Measurements from ENCODE around the gene DAPL1. TPM values are rescaled to one million over a fixed set of nuclear protein-coding genes. Genes with fewer than 3 reads are reported as not detected.

The DAPL1 gene
- total RNA-seq, 4 donors from 2014 or later: not detected

DNA sequence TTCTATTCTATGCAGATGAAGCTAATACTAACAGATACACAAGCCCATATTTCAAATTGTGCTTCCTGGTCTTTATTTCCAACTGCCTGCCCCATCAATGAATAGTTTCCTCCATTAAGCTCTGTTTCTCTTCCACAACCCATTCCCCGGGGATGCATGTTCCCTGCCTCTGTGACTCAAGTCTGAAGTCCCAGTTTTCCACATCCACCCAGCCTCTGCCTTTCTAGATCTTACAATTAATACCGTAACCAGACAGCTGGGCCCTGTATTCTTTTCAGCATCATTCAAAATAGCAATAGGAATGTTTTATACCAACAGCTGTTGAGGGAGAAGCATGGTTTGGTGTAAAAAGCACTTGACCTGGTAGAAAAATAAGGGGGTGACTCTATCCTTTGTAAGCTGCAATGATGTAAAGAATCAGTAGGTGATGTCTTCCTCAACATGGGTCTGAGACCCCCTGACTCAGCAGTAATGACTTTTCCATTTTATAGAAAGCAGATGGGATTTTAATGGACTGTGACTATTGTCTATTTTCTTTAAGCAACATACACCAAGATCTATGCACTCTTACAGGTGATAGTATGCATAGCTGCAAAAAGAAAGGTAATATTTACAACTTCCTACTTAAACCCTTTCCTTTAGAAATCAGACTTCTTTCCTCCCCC, 46.1 kb upstream of the DAPL1 start:
- no peaks in the 10 kb centered on the region for H3K4me1 ChIP-seq
- no peaks in the 10 kb centered on the region for H3K27me3 ChIP-seq
- intact Hi-C loops (cut with DNase I; ENCODE audit: low total_unique reads): loop anchor here (10.0 kb wide), 1 partner anchor 724 kb away; no protein-coding TSS in a partner anchor
- DNase-seq: no peak
- H3K36me3 ChIP-seq: no peaks in the 10 kb centered on the region
- H3K27ac ChIP-seq: no peak overlapping the region
- no peak overlapping the region for H3K4me3 ChIP-seq
- no peaks in the 10 kb centered on the region for H3K9me3 ChIP-seq
- TF ChIP-seq POLR2A (IDR thresholded peaks at IDR 0.05) (no peak), CTCF (IDR thresholded peaks at IDR 0.05) (no peak)

DNA sequence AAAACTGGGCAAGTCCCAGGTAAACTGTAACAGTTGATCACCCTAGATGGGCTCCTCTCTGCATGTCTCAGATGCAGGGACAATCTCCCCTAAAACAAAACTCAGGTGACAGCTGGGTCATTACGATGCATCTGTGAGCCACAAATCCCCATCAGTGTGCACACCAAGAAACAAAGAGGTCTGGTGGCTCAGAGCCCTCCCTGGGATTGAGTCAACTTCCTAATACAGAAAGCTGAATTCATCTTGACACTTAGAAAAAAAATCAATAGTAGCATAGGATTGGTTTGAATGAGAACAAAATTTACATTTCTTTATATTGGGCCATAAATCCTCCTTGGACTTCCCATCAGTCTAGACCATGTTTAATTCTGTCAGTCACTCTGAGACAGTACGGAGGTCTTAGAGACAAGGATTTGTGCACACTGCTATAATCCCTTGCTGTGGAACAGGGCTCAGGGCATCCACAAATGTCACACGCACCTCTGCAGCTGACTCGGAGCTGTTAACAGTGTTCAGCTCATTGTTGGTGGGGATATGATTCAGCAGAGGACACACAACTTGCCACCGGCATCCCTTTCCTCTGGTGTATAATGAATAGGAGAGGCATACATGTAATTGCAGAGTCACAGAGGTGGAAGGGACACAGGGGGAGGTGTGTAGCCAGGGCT, 44.5 kb upstream of the DAPL1 start:
- no peak overlapping the region for H3K27ac ChIP-seq
- no peaks in the 10 kb centered on the region for H3K9me3 ChIP-seq
- no peak overlapping the region for H3K4me3 ChIP-seq
- DNase-seq: no peak
- TF ChIP-seq POLR2A (IDR thresholded peaks at IDR 0.05) (no peak), CTCF (IDR thresholded peaks at IDR 0.05) (no peak)
- intact Hi-C loops (cut with DNase I; ENCODE audit: low total_unique reads): no loop called here
- no peaks in the 10 kb centered on the region for H3K36me3 ChIP-seq
- H3K4me1 ChIP-seq: peaks cover 3 to 5% of the 10 kb centered on the region in 2 donors
- H3K27me3 ChIP-seq: no peaks in the 10 kb centered on the region

- TF ChIP-seq POLR2A (IDR thresholded peaks at IDR 0.05): no peak
- peak; percentile 76 to 88 (median 80) for TF ChIP-seq CTCF (IDR thresholded peaks at IDR 0.05)
- DNase-seq: peak in 1 of 2 donors; percentile 42
- Histone ChIP-seq H3K27ac (peak overlapping the region; percentile 26 to 57), H3K9me3 (no peaks in the 10 kb centered on the region), H3K36me3 (no peaks in the 10 kb centered on the region), H3K4me1 (peaks cover 3 to 5% of the 10 kb centered on the region in 2 donors), H3K27me3 (no peaks in the 10 kb centered on the region), H3K4me3 (peak overlapping the region; percentile 7)
- intact Hi-C loops (cut with DNase I; ENCODE audit: low total_unique reads): no loop called here
These were observed 41.2 kb upstream of the DAPL1 start for GRCh38 chr2:158753641-158754611.

GRCh38 chr2:158755310-158756087, 39.6 kb upstream of the DAPL1 start:
- no peak for DNase-seq
- Histone ChIP-seq H3K27me3 (no peaks in the 10 kb centered on the region), H3K9me3 (no peaks in the 10 kb centered on the region), H3K36me3 (no peaks in the 10 kb centered on the region), H3K4me1 (peaks cover 3 to 5% of the 10 kb centered on the region in 2 donors), H3K4me3 (no peak overlapping the region), H3K27ac (no peak overlapping the region)
- intact Hi-C loops (cut with DNase I; ENCODE audit: low total_unique reads): no loop called here
- no peak for TF ChIP-seq CTCF (IDR thresholded peaks at IDR 0.05)
- TF ChIP-seq POLR2A (IDR thresholded peaks at IDR 0.05): no peak
